Neural cell (in vitro differentiated cells): ENCODE results near the gene DSCAM.

Experiments
- CTCF ChIP-seq: fragments of 450-650 bp; IDR thresholded peaks from 2 replicates; pipeline ENCODE4 v1.5.1; 2014; ENCODE audit warnings: antibody characterized with exemption, mild to moderate bottlenecking, moderate library complexity; ENCODE audit not compliant: poor library complexity, severe bottlenecking
- EP300 ChIP-seq: fragments of 450-650 bp; conservative IDR thresholded peaks from 2 replicates; pipeline ENCODE4 v1.6.1; 2014; ENCODE audit warnings: antibody characterized with exemption, mild to moderate bottlenecking, moderate library complexity; ENCODE audit not compliant: poor library complexity, severe bottlenecking
- EZH2 ChIP-seq: fragments of 200-600, 300-800 bp; shearing (Covaris generic), sonication (generic); IDR thresholded peaks from 2 replicates; pipeline ENCODE4 v1.6.1; 2014; ENCODE audit warnings: antibody characterized with exemption, low read length, borderline replicate concordance, mild to moderate bottlenecking; ENCODE audit not compliant: insufficient read depth, poor library complexity, severe bottlenecking
- MXI1 ChIP-seq: fragments of 450-650 bp; conservative IDR thresholded peaks from 2 replicates; pipeline ENCODE4 v1.6.1; 2014; ENCODE audit warnings: antibody characterized with exemption, mild to moderate bottlenecking; ENCODE audit not compliant: poor library complexity, severe bottlenecking
- POLR2AphosphoS5 ChIP-seq: IDR thresholded peaks from 2 replicates; pipeline ENCODE4 v1.6.1; 2012
- RAD21 ChIP-seq: fragments of 450-650 bp; conservative IDR thresholded peaks from 2 replicates; pipeline ENCODE4 v1.6.1; 2014; ENCODE audit warnings: antibody characterized with exemption, mild to moderate bottlenecking, moderate library complexity
- SMC3 ChIP-seq: fragments of 450-650 bp; conservative IDR thresholded peaks from 2 replicates; pipeline ENCODE4 v1.6.1; 2014; ENCODE audit warnings: antibody characterized with exemption, mild to moderate bottlenecking, moderate library complexity; ENCODE audit not compliant: poor library complexity
- TAF1 ChIP-seq: IDR thresholded peaks from 2 replicates; pipeline ENCODE4 v1.6.1; 2012; ENCODE audit warnings: low read depth
- TF ChIP-seq, protein P1 (sequence below): IDR thresholded peaks from 2 replicates; pipeline ENCODE4 v1.6.1; 2012; ENCODE audit warnings: borderline replicate concordance

GRCh38 chr21:40658311-40658710 is 188.6 kb downstream of the DSCAM start:
- TF ChIP-seq SMC3 (no peak), CTCF (no peak), POLR2AphosphoS5 (no peak), TAF1 (no peak), EP300 (no peak), MXI1 (no peak), RAD21 (no peak), EZH2 (no peak)
- TF ChIP-seq, protein P1, sequence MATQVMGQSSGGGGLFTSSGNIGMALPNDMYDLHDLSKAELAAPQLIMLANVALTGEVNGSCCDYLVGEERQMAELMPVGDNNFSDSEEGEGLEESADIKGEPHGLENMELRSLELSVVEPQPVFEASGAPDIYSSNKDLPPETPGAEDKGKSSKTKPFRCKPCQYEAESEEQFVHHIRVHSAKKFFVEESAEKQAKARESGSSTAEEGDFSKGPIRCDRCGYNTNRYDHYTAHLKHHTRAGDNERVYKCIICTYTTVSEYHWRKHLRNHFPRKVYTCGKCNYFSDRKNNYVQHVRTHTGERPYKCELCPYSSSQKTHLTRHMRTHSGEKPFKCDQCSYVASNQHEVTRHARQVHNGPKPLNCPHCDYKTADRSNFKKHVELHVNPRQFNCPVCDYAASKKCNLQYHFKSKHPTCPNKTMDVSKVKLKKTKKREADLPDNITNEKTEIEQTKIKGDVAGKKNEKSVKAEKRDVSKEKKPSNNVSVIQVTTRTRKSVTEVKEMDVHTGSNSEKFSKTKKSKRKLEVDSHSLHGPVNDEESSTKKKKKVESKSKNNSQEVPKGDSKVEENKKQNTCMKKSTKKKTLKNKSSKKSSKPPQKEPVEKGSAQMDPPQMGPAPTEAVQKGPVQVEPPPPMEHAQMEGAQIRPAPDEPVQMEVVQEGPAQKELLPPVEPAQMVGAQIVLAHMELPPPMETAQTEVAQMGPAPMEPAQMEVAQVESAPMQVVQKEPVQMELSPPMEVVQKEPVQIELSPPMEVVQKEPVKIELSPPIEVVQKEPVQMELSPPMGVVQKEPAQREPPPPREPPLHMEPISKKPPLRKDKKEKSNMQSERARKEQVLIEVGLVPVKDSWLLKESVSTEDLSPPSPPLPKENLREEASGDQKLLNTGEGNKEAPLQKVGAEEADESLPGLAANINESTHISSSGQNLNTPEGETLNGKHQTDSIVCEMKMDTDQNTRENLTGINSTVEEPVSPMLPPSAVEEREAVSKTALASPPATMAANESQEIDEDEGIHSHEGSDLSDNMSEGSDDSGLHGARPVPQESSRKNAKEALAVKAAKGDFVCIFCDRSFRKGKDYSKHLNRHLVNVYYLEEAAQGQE: no peak
